Kidney (tissue), 14 donors: ENCODE results near the gene KIF2C. TPM values are rescaled to one million over a fixed set of nuclear protein-coding genes. Genes with fewer than 3 reads are reported as not detected.
"Not testable (repeated sequence)": the region's sequence is repeated elsewhere in the genome, so short reads cannot be mapped to it uniquely, and the experiment has no call there.

Experiments
- DNase-seq, 5 donors: peaks; one replicate each; pipeline ENCODE4 v3.0.0-alpha.2; 2013 to 2020
- FAIRE-seq: peaks from 2 replicates; lab custom pipeline; 2012; peaks lifted over from hg19 to GRCh38; lab: Jason Lieb, UNC
- H3K27ac ChIP-seq, 2 donors: one replicate each; pipeline ENCODE4 v1.7.0; 2013; ENCODE audit warnings: low read depth in 2 of 2, low read length in 2 of 2, inconsistent platforms in 1 of 2
- H3K27me3 ChIP-seq: one replicate; pipeline ENCODE4 v1.7.1; 2013; ENCODE audit warnings: low read length, inconsistent platforms; ENCODE audit not compliant: control insufficient read depth, insufficient read depth
- H3K36me3 ChIP-seq, 3 donors: one replicate each; pipeline versions ENCODE4 v1.7.0 to v1.7.1; 2013; ENCODE audit warnings: low read length in 3 of 3, control low read depth in 1 of 3, inconsistent platforms in 1 of 3; ENCODE audit not compliant: insufficient read depth in 3 of 3, control insufficient read depth in 2 of 3
- H3K4me1 ChIP-seq, 3 donors: one replicate each; pipeline versions ENCODE4 v1.7.0 to v1.7.1; 2013; ENCODE audit warnings: low read length in 3 of 3, inconsistent platforms in 1 of 3, low read depth in 1 of 3; ENCODE audit not compliant: control insufficient read depth in 2 of 3, insufficient read depth in 2 of 3
- H3K4me3 ChIP-seq, 3 donors: one replicate each; pipeline versions ENCODE4 v1.7.0 to v1.8.1; 2013; ENCODE audit warnings: low read length in 3 of 3, control low read depth in 1 of 3, inconsistent platforms in 1 of 3
- H3K9ac ChIP-seq, 3 donors: one replicate each; pipeline versions ENCODE4 v1.7.0 to v1.7.1; 2013; ENCODE audit warnings: low read length in 3 of 3, control low read depth in 1 of 3, inconsistent platforms in 1 of 3
- H3K9me3 ChIP-seq, 3 donors: one replicate each; pipeline versions ENCODE4 v1.7.0 to v1.7.1; 2013; ENCODE audit warnings: low read length in 3 of 3, control low read depth in 1 of 3, inconsistent platforms in 1 of 3; ENCODE audit not compliant: control insufficient read depth in 2 of 3, insufficient read depth in 1 of 3
- intact Hi-C: fragments of 100-400 bp; cut with DNase I; formaldehyde crosslinking; loops from one replicate; pipeline ENCODE4 v1.11.1; 2022
- polyA plus RNA-seq: library from polyadenylated mRNA; stranded (reverse); fragments of 350-450 nt; fragmentation: Illumina TruSeq; extraction: RNeasy Lipid Tissue Mini Kit (QIAGEN cat#74804); gene quantifications from one replicate; pipeline ENCODE4 v1.2.3, GENCODE V29; 2014; ENCODE audit warnings: low read depth, low replicate concordance; ENCODE audit not compliant: insufficient read depth
- total RNA-seq: library from RNA; stranded (reverse); fragmentation: NEBNext Ultra II Directional; extraction: Animal tissue kit (Norgen Biotek cat#: 25700); gene quantifications from one replicate; pipeline ENCODE4 v1.2.1, GENCODE V29; 2021
- TF ChIP-seq, protein P1 (sequence below): IDR thresholded peaks from 3 replicates; pipeline ENCODE4 v1.5.1; 2012; ENCODE audit warnings: mild to moderate bottlenecking, moderate library complexity, borderline replicate concordance; ENCODE audit not compliant: insufficient read depth; ENCODE audit errors: extremely low read depth
- donor health status: control.
- donor health status: control.
- donor health status: control.
- donor health status: control.
- donor health status: control.
- donor health status: DM: yes; HTN: yes; CAD: no.
- donor health status: Normal renal cell carcinoma (clear cell type).

KIF2C gene
- total and polyA plus RNA-seq, 2 donors from 2014 or later, result 0.47 to 1.4 TPM

DNA sequence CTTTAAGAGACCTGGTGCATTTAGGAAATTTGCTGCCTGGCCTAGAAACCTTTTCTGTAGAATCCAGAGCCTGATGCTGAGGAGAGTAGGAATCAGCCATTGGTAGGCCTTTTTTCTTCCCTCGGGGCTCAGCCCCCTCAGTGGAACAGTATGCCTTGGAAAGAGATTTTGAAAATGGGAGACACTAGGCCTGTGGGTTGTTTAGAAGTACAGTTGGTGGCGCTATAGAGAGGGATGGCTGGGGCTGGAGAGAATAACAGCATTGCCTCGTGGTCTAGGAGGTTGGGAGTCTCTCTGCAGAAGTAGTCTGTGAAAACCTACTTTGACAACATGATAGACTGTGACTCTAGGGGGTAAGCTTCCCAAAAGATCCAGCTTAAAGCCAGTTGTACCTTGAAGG, 8.2 kb downstream of the KIF2C start:
- no peak for FAIRE-seq

DNA sequence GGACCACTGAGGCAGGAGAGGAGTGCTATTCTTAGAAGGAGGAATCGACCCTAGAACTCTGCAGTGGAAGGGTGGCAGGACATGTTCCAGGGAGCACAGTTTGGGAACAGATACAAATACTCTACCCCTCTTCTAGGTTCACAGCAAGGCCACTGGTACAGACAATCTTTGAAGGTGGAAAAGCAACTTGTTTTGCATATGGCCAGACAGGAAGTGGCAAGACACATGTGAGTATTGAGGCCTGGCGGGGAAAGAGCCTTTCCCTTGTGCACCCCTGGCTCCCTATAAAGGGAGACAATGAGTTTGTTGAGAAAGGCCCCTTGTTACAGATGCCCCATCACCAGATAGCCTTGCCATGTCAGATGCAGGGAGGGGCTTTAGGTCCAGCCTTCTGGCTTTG, 17.8 kb downstream of the KIF2C start:
- Histone ChIP-seq H3K36me3 (no peaks in the 10 kb centered on the region), H3K9me3 (no peaks in the 10 kb centered on the region), H3K9ac (no peak overlapping the region), H3K27ac (no peak overlapping the region), H3K4me1 (no peaks in the 10 kb centered on the region), H3K4me3 (no peak overlapping the region), H3K27me3 (no peaks in the 10 kb centered on the region)
- FAIRE-seq (no peak), DNase-seq (no peak)
- TF ChIP-seq, protein P1, sequence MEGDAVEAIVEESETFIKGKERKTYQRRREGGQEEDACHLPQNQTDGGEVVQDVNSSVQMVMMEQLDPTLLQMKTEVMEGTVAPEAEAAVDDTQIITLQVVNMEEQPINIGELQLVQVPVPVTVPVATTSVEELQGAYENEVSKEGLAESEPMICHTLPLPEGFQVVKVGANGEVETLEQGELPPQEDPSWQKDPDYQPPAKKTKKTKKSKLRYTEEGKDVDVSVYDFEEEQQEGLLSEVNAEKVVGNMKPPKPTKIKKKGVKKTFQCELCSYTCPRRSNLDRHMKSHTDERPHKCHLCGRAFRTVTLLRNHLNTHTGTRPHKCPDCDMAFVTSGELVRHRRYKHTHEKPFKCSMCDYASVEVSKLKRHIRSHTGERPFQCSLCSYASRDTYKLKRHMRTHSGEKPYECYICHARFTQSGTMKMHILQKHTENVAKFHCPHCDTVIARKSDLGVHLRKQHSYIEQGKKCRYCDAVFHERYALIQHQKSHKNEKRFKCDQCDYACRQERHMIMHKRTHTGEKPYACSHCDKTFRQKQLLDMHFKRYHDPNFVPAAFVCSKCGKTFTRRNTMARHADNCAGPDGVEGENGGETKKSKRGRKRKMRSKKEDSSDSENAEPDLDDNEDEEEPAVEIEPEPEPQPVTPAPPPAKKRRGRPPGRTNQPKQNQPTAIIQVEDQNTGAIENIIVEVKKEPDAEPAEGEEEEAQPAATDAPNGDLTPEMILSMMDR, result no peak
- intact Hi-C loops, result no loop called here

More for the DNA sequence above, 8.2 kb downstream of the KIF2C start:
- intact Hi-C loops, result no loop called here
- no peaks in the 10 kb centered on the region for H3K9me3 ChIP-seq
- no peak overlapping the region for H3K27ac ChIP-seq
- TF ChIP-seq, protein P1, result no peak
- H3K9ac ChIP-seq, result no peak overlapping the region
- no peak overlapping the region for H3K4me3 ChIP-seq
- H3K36me3 ChIP-seq, result no peaks in the 10 kb centered on the region
- no peaks in the 10 kb centered on the region for H3K27me3 ChIP-seq
- H3K4me1 ChIP-seq, result no peaks in the 10 kb centered on the region
- no peak for DNase-seq

DNA sequence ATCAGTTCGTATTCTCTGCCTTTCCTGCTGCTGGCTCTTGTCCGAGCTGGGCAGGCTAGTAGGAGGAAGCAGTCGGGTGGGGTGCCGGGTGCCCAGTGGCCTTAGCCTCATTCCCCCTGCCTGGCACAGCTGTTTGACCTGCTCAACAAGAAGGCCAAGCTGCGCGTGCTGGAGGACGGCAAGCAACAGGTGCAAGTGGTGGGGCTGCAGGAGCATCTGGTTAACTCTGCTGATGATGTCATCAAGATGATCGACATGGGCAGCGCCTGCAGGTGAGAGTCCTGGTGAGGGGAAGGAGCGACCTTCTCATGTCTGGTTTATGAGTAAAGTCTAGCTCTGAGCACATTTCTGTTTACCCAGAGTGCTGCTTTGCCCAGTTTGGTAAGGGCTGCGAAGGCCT, 19.4 kb downstream of the KIF2C start:
- intact Hi-C loops, result no loop called here
- H3K36me3 ChIP-seq, result no peaks in the 10 kb centered on the region
- DNase-seq (no peak), FAIRE-seq (no peak)
- H3K27me3 ChIP-seq, result no peaks in the 10 kb centered on the region
- H3K9me3 ChIP-seq, result no peaks in the 10 kb centered on the region
- no peaks in the 10 kb centered on the region for H3K4me1 ChIP-seq
- H3K27ac ChIP-seq, result no peak overlapping the region
- H3K9ac ChIP-seq, result no peak overlapping the region
- TF ChIP-seq, protein P1, result no peak
- H3K4me3 ChIP-seq, result no peak overlapping the region

DNA sequence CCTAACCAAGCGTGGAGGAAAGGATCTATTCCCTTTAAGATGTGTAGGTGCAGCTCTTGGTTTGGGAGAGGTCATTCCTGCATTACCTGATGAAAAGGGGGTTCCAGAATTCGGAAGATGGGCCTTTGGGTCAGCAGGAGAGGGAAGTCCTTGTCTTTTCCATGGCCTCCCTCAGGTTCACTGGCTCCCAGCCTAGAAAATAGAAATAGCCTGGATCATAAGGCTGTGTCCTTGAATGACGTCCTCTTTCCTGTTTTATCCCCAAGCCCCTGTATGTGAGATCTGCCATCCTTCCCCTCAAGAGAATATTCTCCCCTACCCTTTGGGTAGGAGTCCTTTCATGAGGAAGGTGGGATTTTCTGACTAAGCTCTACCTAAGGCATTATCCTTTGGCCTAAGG, 21.2 kb downstream of the KIF2C start:
- H3K27ac ChIP-seq, result no peak overlapping the region
- H3K27me3 ChIP-seq, result no peaks in the 10 kb centered on the region
- DNase-seq, result no peak
- no peaks in the 10 kb centered on the region for H3K4me1 ChIP-seq
- no peak overlapping the region for H3K4me3 ChIP-seq
- no peaks in the 10 kb centered on the region for H3K9me3 ChIP-seq
- FAIRE-seq, result no peak
- H3K9ac ChIP-seq, result no peak overlapping the region
- intact Hi-C loops, result no loop called here
- H3K36me3 ChIP-seq, result no peaks in the 10 kb centered on the region
- TF ChIP-seq, protein P1, result no peak

DNA sequence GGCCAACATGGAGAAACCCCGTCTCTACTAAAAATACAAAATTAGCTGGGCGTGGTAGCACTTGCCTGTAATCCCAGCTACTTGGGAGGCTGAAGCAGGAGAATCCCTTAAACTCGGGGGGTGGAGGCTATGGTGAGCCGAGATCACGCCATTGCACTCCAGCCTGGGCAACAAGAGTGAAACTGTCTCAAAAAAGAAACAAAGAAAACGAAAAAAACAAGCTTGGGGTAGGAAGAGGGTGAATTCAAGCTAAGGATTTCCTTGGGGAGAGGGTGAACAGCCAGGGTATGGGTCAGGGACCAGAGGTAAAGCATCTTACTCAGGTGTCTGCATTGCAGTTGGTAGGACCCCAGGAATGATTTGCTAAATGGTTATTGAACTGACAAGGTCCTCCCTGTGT, 26.8 kb downstream of the KIF2C start:
- H3K4me3 ChIP-seq, H3K27me3 ChIP-seq, intact Hi-C loops, H3K4me1 ChIP-seq, DNase-seq, FAIRE-seq, H3K27ac ChIP-seq, H3K9ac ChIP-seq, H3K9me3 ChIP-seq, H3K36me3 ChIP-seq: not testable (repeated sequence)
